CD4-positive, CD25-positive, alpha-beta regulatory T cell (primary cell): ENCODE measurements around the gene CNNM3. TPM values are rescaled to one million over a fixed set of nuclear protein-coding genes. Genes with fewer than 3 reads are reported as not detected.

Experiments
- ATAC-seq, 2 donors: fragments of 150-1000 bp; cut with Tn5 transposase; one replicate each; pipeline ENCODE4 v1.10.0; 2021; ENCODE audit warnings: low read depth in 2 of 2, moderate number of reproducible peaks in 2 of 2, moderate library complexity in 1 of 2
- DNase-seq, 3 donors: peaks; one replicate each; pipeline versions ENCODE4 v3.0.0 to v3.0.0-alpha.2; 2012 to 2022; ENCODE audit warnings: mixed read lengths in 1 of 3
- H3K27ac ChIP-seq: one replicate; pipeline ENCODE4 v1.7.0; 2013; ENCODE audit warnings: mild to moderate bottlenecking, low read length; ENCODE audit not compliant: insufficient read depth, poor library complexity, severe bottlenecking
- H3K27me3 ChIP-seq: one replicate; pipeline ENCODE4 v1.7.0; 2013; ENCODE audit warnings: low read length; ENCODE audit not compliant: control insufficient read depth, insufficient read depth
- H3K36me3 ChIP-seq: one replicate; pipeline ENCODE4 v1.7.0; 2013; ENCODE audit warnings: mild to moderate bottlenecking, low read length, moderate library complexity; ENCODE audit not compliant: control insufficient read depth, insufficient read depth
- H3K4me1 ChIP-seq: 2 replicates; pipeline ENCODE4 v1.7.0; 2013; ENCODE audit warnings: mild to moderate bottlenecking, low read length; ENCODE audit not compliant: insufficient read depth, control insufficient read depth, poor library complexity, severe bottlenecking
- H3K4me3 ChIP-seq: one replicate; pipeline ENCODE4 v1.7.0; 2013; ENCODE audit warnings: low read depth, mild to moderate bottlenecking, low read length, moderate library complexity
- H3K9me3 ChIP-seq, 2 experiments: 1 replicate in 1 of 2; 2 replicates in 1 of 2; pipeline ENCODE4 v1.7.0; 2013; ENCODE audit warnings: low read length in 2 of 2, mild to moderate bottlenecking in 1 of 2, moderate library complexity in 1 of 2; ENCODE audit not compliant: control insufficient read depth in 2 of 2
- H3K27ac Mint-ChIP-seq, 3 donors: one replicate each; pipeline ENCODE4 v1.8.0; 2020 to 2022; ENCODE audit warnings: mild to moderate bottlenecking in 3 of 3, mixed read lengths in 3 of 3, moderate library complexity in 2 of 3
- H3K27me3 Mint-ChIP-seq: one replicate; pipeline ENCODE4 v1.8.0; 2022; ENCODE audit warnings: mild to moderate bottlenecking, mixed read lengths
- H3K36me3 Mint-ChIP-seq: one replicate; pipeline ENCODE4 v1.8.0; 2020; ENCODE audit warnings: mixed read lengths
- H3K4me1 Mint-ChIP-seq, 4 donors: one replicate each; pipeline ENCODE4 v1.8.0; 2020 to 2022; ENCODE audit warnings: mixed read lengths in 4 of 4, mild to moderate bottlenecking in 1 of 4
- H3K4me3 Mint-ChIP-seq, 4 donors: one replicate each; pipeline ENCODE4 v1.8.0; 2020 to 2022; ENCODE audit warnings: mild to moderate bottlenecking in 4 of 4, mixed read lengths in 4 of 4, moderate library complexity in 3 of 4
- H3K9me3 Mint-ChIP-seq, 7 donors: one replicate each; pipeline ENCODE4 v1.8.0; 2020 to 2022; ENCODE audit warnings: mixed read lengths in 7 of 7, mild to moderate bottlenecking in 3 of 7, moderate library complexity in 2 of 7
- polyA plus RNA-seq, 4 donors: library from polyadenylated mRNA; unstranded; fragments of 300-500 nt; fragmentation: Illumina TruSeq; gene quantifications; one replicate each; pipeline ENCODE4 v1.2.3, GENCODE V29; 2021
- total RNA-seq: library from RNA; stranded (reverse); gene quantifications from one replicate; pipeline ENCODE4 v1.2.3, GENCODE V29; 2022

CNNM3 gene
- total and polyA plus RNA-seq, 5 donors from 2014 or later, result 4.9 to 33.1 (median 10.3) TPM

- peaks cover 16 to 51% (median 29%) of the 10 kb centered on the region in 4 donors for H3K4me1 Mint-ChIP-seq
- Histone ChIP-seq H3K9me3 (no peaks in the 10 kb centered on the region), H3K27ac (no peak overlapping the region), H3K27me3 (no peaks in the 10 kb centered on the region), H3K36me3 (no peaks in the 10 kb centered on the region), H3K4me3 (no peak overlapping the region), H3K4me1 (peaks cover 23% of the 10 kb centered on the region)
- DNase-seq (no peak), ATAC-seq (no peak)
- peak overlapping the region in 3 of 4 donors; percentile 31 to 51 (median 48) for H3K4me3 Mint-ChIP-seq
- H3K27ac Mint-ChIP-seq, result peak overlapping the region; percentile 76 to 95 (median 92)
- H3K27me3 Mint-ChIP-seq, result no peaks in the 10 kb centered on the region
- no peaks in the 10 kb centered on the region for H3K9me3 Mint-ChIP-seq
- peaks cover 14% of the 10 kb centered on the region for H3K36me3 Mint-ChIP-seq
These were observed 7.8 kb upstream of the CNNM3 start for GRCh38 chr2:96808176-96808837.

GRCh38 chr2:96809216-96809882, 6.7 kb upstream of the CNNM3 start:
- Histone ChIP-seq H3K27ac (no peak overlapping the region), H3K9me3 (no peaks in the 10 kb centered on the region), H3K4me1 (peaks cover 23% of the 10 kb centered on the region), H3K27me3 (no peaks in the 10 kb centered on the region), H3K36me3 (no peaks in the 10 kb centered on the region), H3K4me3 (no peak overlapping the region)
- no peaks in the 10 kb centered on the region for H3K27me3 Mint-ChIP-seq
- ATAC-seq, result no peak
- H3K36me3 Mint-ChIP-seq, result peaks cover 14% of the 10 kb centered on the region
- H3K27ac Mint-ChIP-seq, result peak overlapping the region in 2 of 3 donors; percentile 85 to 95
- H3K4me3 Mint-ChIP-seq, result peak overlapping the region in 1 of 4 donors; percentile 28
- H3K4me1 Mint-ChIP-seq, result peaks cover 16 to 56% (median 31%) of the 10 kb centered on the region in 4 donors
- DNase-seq, result no peak
- no peaks in the 10 kb centered on the region for H3K9me3 Mint-ChIP-seq

- peaks cover 14% of the 10 kb centered on the region for H3K36me3 Mint-ChIP-seq
- peak overlapping the region in 1 of 4 donors; percentile 20 for H3K4me3 Mint-ChIP-seq
- H3K27me3 Mint-ChIP-seq, result no peaks in the 10 kb centered on the region
- DNase-seq, result no peak
- no peaks in the 10 kb centered on the region for H3K9me3 ChIP-seq
- peaks cover 18 to 57% (median 32%) of the 10 kb centered on the region in 4 donors for H3K4me1 Mint-ChIP-seq
- H3K27ac Mint-ChIP-seq, result peak overlapping the region in 2 of 3 donors; percentile 15 to 51
- no peaks in the 10 kb centered on the region for H3K9me3 Mint-ChIP-seq
- H3K4me1 ChIP-seq, result peaks cover 26% of the 10 kb centered on the region
- no peak overlapping the region for H3K27ac ChIP-seq
- H3K4me3 ChIP-seq, result no peak overlapping the region
- H3K27me3 ChIP-seq, result no peaks in the 10 kb centered on the region
- ATAC-seq, result no peak
- no peaks in the 10 kb centered on the region for H3K36me3 ChIP-seq
These were observed 5.9 kb upstream of the CNNM3 start for GRCh38 chr2:96809951-96810782.

- Mint-ChIP-seq H3K27me3 (no peaks in the 10 kb centered on the region), H3K9me3 (no peaks in the 10 kb centered on the region), H3K36me3 (peaks cover 14% of the 10 kb centered on the region), H3K4me3 (no peak overlapping the region), H3K4me1 (peaks cover 23 to 61% (median 36%) of the 10 kb centered on the region in 4 donors), H3K27ac (peak overlapping the region; percentile 35 to 69 (median 51))
- ATAC-seq (no peak), DNase-seq (no peak)
- Histone ChIP-seq H3K36me3 (no peaks in the 10 kb centered on the region), H3K27me3 (no peaks in the 10 kb centered on the region), H3K4me1 (peaks cover 29% of the 10 kb centered on the region), H3K9me3 (no peaks in the 10 kb centered on the region), H3K4me3 (no peak overlapping the region), H3K27ac (no peak overlapping the region)
These were observed 5.3 kb upstream of the CNNM3 start for GRCh38 chr2:96810783-96811192.

GRCh38 chr2:96811917-96812316, 4.2 kb upstream of the CNNM3 start:
- Histone ChIP-seq H3K27ac (no peak overlapping the region), H3K9me3 (no peaks in the 10 kb centered on the region), H3K27me3 (no peaks in the 10 kb centered on the region), H3K36me3 (no peaks in the 10 kb centered on the region), H3K4me1 (peaks cover 21% of the 10 kb centered on the region), H3K4me3 (no peak overlapping the region)
- peaks cover 15 to 52% (median 27%) of the 10 kb centered on the region in 4 donors for H3K4me1 Mint-ChIP-seq
- peak overlapping the region in 2 of 4 donors; percentile 5 to 31 for H3K4me3 Mint-ChIP-seq
- no peaks in the 10 kb centered on the region for H3K9me3 Mint-ChIP-seq
- ATAC-seq, result no peak
- peaks cover 9% of the 10 kb centered on the region for H3K36me3 Mint-ChIP-seq
- no peak for DNase-seq
- H3K27me3 Mint-ChIP-seq, result no peaks in the 10 kb centered on the region
- H3K27ac Mint-ChIP-seq, result peak overlapping the region in 2 of 3 donors; percentile 29 to 35

GRCh38 chr2:96813656-96814055, 2.4 kb upstream of the CNNM3 start:
- no peaks in the 10 kb centered on the region for H3K9me3 ChIP-seq
- ATAC-seq (no peak), DNase-seq (no peak)
- H3K27me3 ChIP-seq, result no peaks in the 10 kb centered on the region
- no peak overlapping the region for H3K4me3 ChIP-seq
- H3K36me3 ChIP-seq, result no peaks in the 10 kb centered on the region
- Mint-ChIP-seq H3K4me3 (peak overlapping the region in 2 of 4 donors; percentile 66 to 77), H3K9me3 (no peaks in the 10 kb centered on the region), H3K4me1 (peaks cover 16 to 53% (median 33%) of the 10 kb centered on the region in 4 donors), H3K27me3 (no peaks in the 10 kb centered on the region), H3K27ac (no peak overlapping the region), H3K36me3 (peaks cover 3% of the 10 kb centered on the region)
- no peak overlapping the region for H3K27ac ChIP-seq
- H3K4me1 ChIP-seq, result peaks cover 23% of the 10 kb centered on the region

- H3K4me1 Mint-ChIP-seq, result peaks cover 30 to 65% (median 51%) of the 10 kb centered on the region in 4 donors
- Histone ChIP-seq H3K4me3 (peak overlapping the region; percentile 73), H3K9me3 (no peaks in the 10 kb centered on the region), H3K27me3 (no peaks in the 10 kb centered on the region), H3K36me3 (no peaks in the 10 kb centered on the region), H3K27ac (peak overlapping the region; percentile 69), H3K4me1 (peaks cover 41% of the 10 kb centered on the region)
- H3K4me3 Mint-ChIP-seq, result peak overlapping the region; percentile 93 to 96 (median 94)
- H3K27me3 Mint-ChIP-seq, result no peaks in the 10 kb centered on the region
- ATAC-seq (no peak), DNase-seq (peak in 1 of 3 donors; percentile 62)
- peak overlapping the region; percentile 86 to 90 (median 89) for H3K27ac Mint-ChIP-seq
- H3K36me3 Mint-ChIP-seq, result peaks cover 8% of the 10 kb centered on the region
- no peaks in the 10 kb centered on the region for H3K9me3 Mint-ChIP-seq
These were observed 542 bp upstream of the CNNM3 start for GRCh38 chr2:96815326-96816126.
